Mammary epithelial cell (primary cell): ENCODE results near the gene SERPINB6.

ENCODE experiments used
- EZH2 ChIP-seq: IDR thresholded peaks from 2 replicates; pipeline ENCODE4 v1.6.1; 2012; ENCODE audit warnings: low read length, inconsistent platforms, borderline replicate concordance
- TF ChIP-seq, protein P1 (sequence below), 2 donors: IDR thresholded peaks in 1 of 2; conservative IDR thresholded peaks in 1 of 2; 2 replicates each; pipeline ENCODE4 v1.5.1; 2011 to 2012; ENCODE audit warnings: inconsistent platforms in 2 of 2, low read length in 2 of 2, mild to moderate bottlenecking in 2 of 2, control low read depth in 1 of 2, low read depth in 1 of 2; ENCODE audit not compliant: insufficient read depth in 1 of 2; ENCODE audit errors: extremely low read depth in 1 of 2

DNA sequence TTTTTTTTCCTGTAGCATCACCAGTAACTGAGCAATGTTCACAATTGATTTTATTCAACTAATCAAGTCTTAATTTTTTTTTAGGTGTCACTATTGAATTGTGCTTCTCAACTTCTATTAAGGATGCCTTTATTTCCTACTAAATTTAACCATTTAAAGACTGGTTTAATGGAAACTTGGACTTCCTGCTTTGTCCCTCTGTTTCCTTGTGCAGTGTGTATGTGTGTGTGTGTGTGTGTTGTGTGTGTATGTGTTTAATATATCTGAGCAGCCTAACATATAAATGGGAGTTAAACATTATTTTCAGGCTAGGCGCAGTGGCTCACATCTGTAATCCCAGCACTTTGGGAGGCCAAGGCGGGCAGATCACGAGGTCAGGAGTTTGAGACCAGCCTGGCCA, 1.8 kb downstream of the SERPINB6 start:
- no peak for TF ChIP-seq EZH2
- TF ChIP-seq, protein P1, sequence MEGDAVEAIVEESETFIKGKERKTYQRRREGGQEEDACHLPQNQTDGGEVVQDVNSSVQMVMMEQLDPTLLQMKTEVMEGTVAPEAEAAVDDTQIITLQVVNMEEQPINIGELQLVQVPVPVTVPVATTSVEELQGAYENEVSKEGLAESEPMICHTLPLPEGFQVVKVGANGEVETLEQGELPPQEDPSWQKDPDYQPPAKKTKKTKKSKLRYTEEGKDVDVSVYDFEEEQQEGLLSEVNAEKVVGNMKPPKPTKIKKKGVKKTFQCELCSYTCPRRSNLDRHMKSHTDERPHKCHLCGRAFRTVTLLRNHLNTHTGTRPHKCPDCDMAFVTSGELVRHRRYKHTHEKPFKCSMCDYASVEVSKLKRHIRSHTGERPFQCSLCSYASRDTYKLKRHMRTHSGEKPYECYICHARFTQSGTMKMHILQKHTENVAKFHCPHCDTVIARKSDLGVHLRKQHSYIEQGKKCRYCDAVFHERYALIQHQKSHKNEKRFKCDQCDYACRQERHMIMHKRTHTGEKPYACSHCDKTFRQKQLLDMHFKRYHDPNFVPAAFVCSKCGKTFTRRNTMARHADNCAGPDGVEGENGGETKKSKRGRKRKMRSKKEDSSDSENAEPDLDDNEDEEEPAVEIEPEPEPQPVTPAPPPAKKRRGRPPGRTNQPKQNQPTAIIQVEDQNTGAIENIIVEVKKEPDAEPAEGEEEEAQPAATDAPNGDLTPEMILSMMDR (conservative IDR thresholded peaks at IDR 0.05 in 1 of 2, IDR thresholded peaks at IDR 0.05 in 1 of 2; ENCODE audit: extremely low read depth in 1 of 2, insufficient read depth in 1 of 2, low read depth in 1 of 2, low read length in 2 of 2) = no peak
